ENCODE data around the gene C14orf119.
A peak's percentile ranks its signal among the peaks of the same experiment; 100 is the strongest.

C14orf119 gene

GRCh38 chr14:23093104-23093503 lies 2.2 kb upstream of the C14orf119 start:
- H3K27ac Mint-ChIP-seq: no peak overlapping the region
- H3K9me3 Mint-ChIP-seq: no peaks in the 10 kb centered on the region
- ATAC-seq: no peak
- peaks cover 33% of the 10 kb centered on the region for H3K36me3 Mint-ChIP-seq
- H3K27me3 Mint-ChIP-seq: no peaks in the 10 kb centered on the region
- peaks cover 30% of the 10 kb centered on the region for H3K4me1 Mint-ChIP-seq
- no peak overlapping the region for H3K4me3 Mint-ChIP-seq

GRCh38 chr14:23093526-23093925 lies 1.8 kb upstream of the C14orf119 start:
- no peaks in the 10 kb centered on the region for H3K9me3 Mint-ChIP-seq
- H3K27ac Mint-ChIP-seq: no peak overlapping the region
- ATAC-seq: no peak
- H3K4me1 Mint-ChIP-seq: peaks cover 30% of the 10 kb centered on the region
- peak overlapping the region; percentile 14 for H3K4me3 Mint-ChIP-seq
- H3K27me3 Mint-ChIP-seq: no peaks in the 10 kb centered on the region
- peaks cover 30% of the 10 kb centered on the region for H3K36me3 Mint-ChIP-seq

GRCh38 chr14:23093991-23094665 lies 1.2 kb upstream of the C14orf119 start:
- H3K4me3 Mint-ChIP-seq: no peak overlapping the region
- no peaks in the 10 kb centered on the region for H3K9me3 Mint-ChIP-seq
- H3K27ac Mint-ChIP-seq: no peak overlapping the region
- peaks cover 32% of the 10 kb centered on the region for H3K36me3 Mint-ChIP-seq
- H3K4me1 Mint-ChIP-seq: peaks cover 30% of the 10 kb centered on the region
- ATAC-seq: no peak
- no peaks in the 10 kb centered on the region for H3K27me3 Mint-ChIP-seq

GRCh38 chr14:23094666-23095195 lies 574 bp upstream of the C14orf119 start, which contains the start of gene ACIN1:
Gene ACIN1, minus strand, starts transcription at chr14:23095136. Its CDS starts 24 bp downstream, at chr14:23095112.
- Mint-ChIP-seq H3K4me1 (peaks cover 30% of the 10 kb centered on the region), H3K9me3 (no peaks in the 10 kb centered on the region), H3K27me3 (no peaks in the 10 kb centered on the region), H3K36me3 (peaks cover 32% of the 10 kb centered on the region), H3K4me3 (no peak within 1 kb of the TSS), H3K27ac (no peak within 1 kb of the TSS)
- peak; percentile 62 for ATAC-seq

GRCh38 chr14:23097786-23098185 lies 2.5 kb downstream of the C14orf119 start:
- no peak overlapping the region for H3K27ac Mint-ChIP-seq
- ATAC-seq: no peak
- peaks cover 23% of the 10 kb centered on the region for H3K4me1 Mint-ChIP-seq
- H3K27me3 Mint-ChIP-seq: no peaks in the 10 kb centered on the region
- no peak overlapping the region for H3K4me3 Mint-ChIP-seq
- H3K36me3 Mint-ChIP-seq: peaks cover 23% of the 10 kb centered on the region
- H3K9me3 Mint-ChIP-seq: no peaks in the 10 kb centered on the region

GRCh38 chr14:23099212-23099861 lies 4.0 kb downstream of the C14orf119 start:
- Mint-ChIP-seq H3K9me3 (no peaks in the 10 kb centered on the region), H3K4me3 (no peak overlapping the region), H3K27me3 (no peaks in the 10 kb centered on the region), H3K4me1 (peaks cover 17% of the 10 kb centered on the region), H3K27ac (no peak overlapping the region), H3K36me3 (peaks cover 23% of the 10 kb centered on the region)
- ATAC-seq: no peak

- no peak for ATAC-seq
- no peaks in the 10 kb centered on the region for H3K27me3 Mint-ChIP-seq
- no peaks in the 10 kb centered on the region for H3K9me3 Mint-ChIP-seq
- H3K27ac Mint-ChIP-seq: no peak overlapping the region
- H3K4me1 Mint-ChIP-seq: peaks cover 19% of the 10 kb centered on the region
- peaks cover 23% of the 10 kb centered on the region for H3K36me3 Mint-ChIP-seq
- no peak overlapping the region for H3K4me3 Mint-ChIP-seq
Measured at GRCh38 chr14:23101213-23101970, 6.1 kb downstream of the C14orf119 start.

- H3K4me1 Mint-ChIP-seq: peaks cover 15% of the 10 kb centered on the region
- no peaks in the 10 kb centered on the region for H3K9me3 Mint-ChIP-seq
- no peaks in the 10 kb centered on the region for H3K27me3 Mint-ChIP-seq
- H3K27ac Mint-ChIP-seq: no peak overlapping the region
- H3K4me3 Mint-ChIP-seq: no peak overlapping the region
- ATAC-seq: no peak
- peaks cover 21% of the 10 kb centered on the region for H3K36me3 Mint-ChIP-seq
Measured at GRCh38 chr14:23101986-23102625, 6.8 kb downstream of the C14orf119 start.

GRCh38 chr14:23102801-23103200 lies 7.5 kb downstream of the C14orf119 start:
- ATAC-seq: no peak
- Mint-ChIP-seq H3K4me3 (no peak overlapping the region), H3K27ac (no peak overlapping the region), H3K27me3 (no peaks in the 10 kb centered on the region), H3K9me3 (no peaks in the 10 kb centered on the region), H3K36me3 (peaks cover 14% of the 10 kb centered on the region), H3K4me1 (peaks cover 8% of the 10 kb centered on the region)

GRCh38 chr14:23103581-23103980 lies 8.3 kb downstream of the C14orf119 start:
- ATAC-seq: no peak
- no peak overlapping the region for H3K27ac Mint-ChIP-seq
- H3K4me3 Mint-ChIP-seq: no peak overlapping the region
- peaks cover 7% of the 10 kb centered on the region for H3K4me1 Mint-ChIP-seq
- H3K36me3 Mint-ChIP-seq: peaks cover 14% of the 10 kb centered on the region
- no peaks in the 10 kb centered on the region for H3K9me3 Mint-ChIP-seq
- no peaks in the 10 kb centered on the region for H3K27me3 Mint-ChIP-seq

GRCh38 chr14:23104070-23104590 lies 8.8 kb downstream of the C14orf119 start:
- no peaks in the 10 kb centered on the region for H3K9me3 Mint-ChIP-seq
- peaks cover 7% of the 10 kb centered on the region for H3K4me1 Mint-ChIP-seq
- no peak for ATAC-seq
- H3K4me3 Mint-ChIP-seq: no peak overlapping the region
- H3K36me3 Mint-ChIP-seq: peaks cover 12% of the 10 kb centered on the region
- H3K27me3 Mint-ChIP-seq: no peaks in the 10 kb centered on the region
- H3K27ac Mint-ChIP-seq: no peak overlapping the region

GRCh38 chr14:23104591-23105347 lies 9.5 kb downstream of the C14orf119 start, which contains the start of gene CIROP:
Gene CIROP, minus strand, starts transcription at chr14:23104989. Its CDS starts 69 bp downstream, at chr14:23104920.
- H3K27me3 Mint-ChIP-seq: no peaks in the 10 kb centered on the region
- H3K36me3 Mint-ChIP-seq: peaks cover 5% of the 10 kb centered on the region
- no peak for ATAC-seq
- no peak within 1 kb of the TSS for H3K27ac Mint-ChIP-seq
- H3K4me1 Mint-ChIP-seq: peaks cover 7% of the 10 kb centered on the region
- no peaks in the 10 kb centered on the region for H3K9me3 Mint-ChIP-seq
- no peak within 1 kb of the TSS for H3K4me3 Mint-ChIP-seq

- no peak overlapping the region for H3K27ac Mint-ChIP-seq
- H3K36me3 Mint-ChIP-seq: no peaks in the 10 kb centered on the region
- no peak overlapping the region for H3K4me3 Mint-ChIP-seq
- no peak for ATAC-seq
- no peaks in the 10 kb centered on the region for H3K9me3 Mint-ChIP-seq
- no peaks in the 10 kb centered on the region for H3K27me3 Mint-ChIP-seq
- peaks cover 7% of the 10 kb centered on the region for H3K4me1 Mint-ChIP-seq
Measured at GRCh38 chr14:23105348-23105824, 10.1 kb downstream of the C14orf119 start.

GRCh38 chr14:23106747-23107045 lies 11.4 kb downstream of the C14orf119 start:
- H3K36me3 Mint-ChIP-seq: no peaks in the 10 kb centered on the region
- no peak for ATAC-seq
- H3K9me3 Mint-ChIP-seq: no peaks in the 10 kb centered on the region
- H3K27me3 Mint-ChIP-seq: no peaks in the 10 kb centered on the region
- H3K27ac Mint-ChIP-seq: no peak overlapping the region
- no peak overlapping the region for H3K4me3 Mint-ChIP-seq
- H3K4me1 Mint-ChIP-seq: peaks cover 7% of the 10 kb centered on the region
